Mesenchymal stem cell (in vitro differentiated cells and primary cell): ENCODE results near the gene EMC8.

Source experiments
- DNase-seq: peaks from one replicate; pipeline ENCODE4 v3.0.0-alpha.2; 2013
- H2AFZ ChIP-seq: one replicate; pipeline ENCODE4 v1.6.1; 2013; ENCODE audit warnings: low read depth, mild to moderate bottlenecking, control low read depth, inconsistent platforms, low read length, moderate library complexity
- H2AK5ac ChIP-seq: 2 replicates; pipeline ENCODE4 v1.6.1; 2013; ENCODE audit warnings: low read length, moderate library complexity, mild to moderate bottlenecking, inconsistent platforms; ENCODE audit not compliant: severe bottlenecking
- H2BK120ac ChIP-seq: one replicate; pipeline ENCODE4 v1.6.1; 2013; ENCODE audit warnings: low read depth, mild to moderate bottlenecking, inconsistent platforms, low read length, moderate library complexity
- H2BK12ac ChIP-seq, 2 experiments: one replicate each; pipeline ENCODE4 v1.6.1; 2013; ENCODE audit warnings: inconsistent platforms in 2 of 2, low read length in 2 of 2, mild to moderate bottlenecking in 2 of 2, moderate library complexity in 2 of 2, control low read depth in 1 of 2
- H2BK15ac ChIP-seq: one replicate; pipeline ENCODE4 v1.6.1; 2013; ENCODE audit warnings: mild to moderate bottlenecking, low read depth, inconsistent platforms; ENCODE audit not compliant: poor library complexity, severe bottlenecking
- H2BK5ac ChIP-seq: 2 replicates; pipeline ENCODE4 v1.6.1; 2013; ENCODE audit warnings: low read depth, mild to moderate bottlenecking, low read length, control low read depth, inconsistent platforms; ENCODE audit not compliant: poor library complexity, severe bottlenecking
- H3K14ac ChIP-seq, 2 experiments: one replicate each; pipeline ENCODE4 v1.6.1; 2013; ENCODE audit warnings: inconsistent platforms in 2 of 2, low read length in 2 of 2, control low read depth in 1 of 2, mild to moderate bottlenecking in 1 of 2, moderate library complexity in 1 of 2
- H3K18ac ChIP-seq, 2 experiments: one replicate each; pipeline ENCODE4 v1.6.1; 2013; ENCODE audit warnings: inconsistent platforms in 2 of 2, low read length in 2 of 2, control low read depth in 1 of 2, low read depth in 1 of 2, mild to moderate bottlenecking in 1 of 2
- H3K23ac ChIP-seq, 2 experiments: one replicate each; pipeline ENCODE4 v1.6.1; 2013; ENCODE audit warnings: inconsistent platforms in 2 of 2, low read length in 2 of 2, mild to moderate bottlenecking in 2 of 2, moderate library complexity in 2 of 2, control low read depth in 1 of 2
- H3K27ac ChIP-seq: 2 replicates; pipeline ENCODE4 v1.5.1; 2013; ENCODE audit warnings: mild to moderate bottlenecking, moderate library complexity, low read length, control low read depth, inconsistent platforms; ENCODE audit not compliant: poor library complexity, severe bottlenecking
- H3K27me3 ChIP-seq, 2 experiments: 2 replicates each; pipeline versions ENCODE4 v1.6.1 to v1.7.0; 2013; ENCODE audit warnings: low read length in 2 of 2, mild to moderate bottlenecking in 2 of 2, moderate library complexity in 2 of 2, control low read depth in 1 of 2, inconsistent platforms in 1 of 2; ENCODE audit not compliant: control insufficient read depth in 1 of 2, insufficient read depth in 1 of 2
- H3K36me3 ChIP-seq, 2 experiments: 2 replicates each; pipeline versions ENCODE4 v1.6.1 to v1.7.0; 2013; ENCODE audit warnings: low read length in 2 of 2, control low read depth in 1 of 2, inconsistent platforms in 1 of 2, low read depth in 1 of 2, mild to moderate bottlenecking in 1 of 2; ENCODE audit not compliant: insufficient read depth in 2 of 2, control insufficient read depth in 1 of 2
- H3K4ac ChIP-seq, 2 experiments: one replicate each; pipeline ENCODE4 v1.6.1; 2013; ENCODE audit warnings: inconsistent platforms in 2 of 2, low read length in 2 of 2, mild to moderate bottlenecking in 2 of 2, moderate library complexity in 2 of 2, control low read depth in 1 of 2, low read depth in 1 of 2
- H3K4me1 ChIP-seq: 2 replicates; pipeline ENCODE4 v1.6.1; 2013; ENCODE audit warnings: low read depth, low read length, control low read depth; ENCODE audit not compliant: control insufficient read depth, insufficient read depth
- H3K4me2 ChIP-seq: 2 replicates; pipeline ENCODE4 v1.6.1; 2013; ENCODE audit warnings: low read length, mild to moderate bottlenecking, inconsistent platforms; ENCODE audit not compliant: poor library complexity, severe bottlenecking
- H3K4me3 ChIP-seq, 2 experiments: 2 replicates each; pipeline versions ENCODE4 v1.5.1 to v1.7.0; 2013; ENCODE audit warnings: low read length in 2 of 2, mild to moderate bottlenecking in 2 of 2, control low read depth in 1 of 2, low read depth in 1 of 2; ENCODE audit not compliant: insufficient read depth in 1 of 2
- H3K79me1 ChIP-seq: replicated peaks from 2 replicates; pipeline ENCODE4 v1.6.1; 2013; ENCODE audit warnings: mild to moderate bottlenecking, control low read depth, low read length, inconsistent platforms; ENCODE audit not compliant: poor library complexity, severe bottlenecking
- H3K9ac ChIP-seq: 2 replicates; pipeline ENCODE4 v1.7.0; 2013; ENCODE audit warnings: mild to moderate bottlenecking, low read length, moderate library complexity
- H3K9me3 ChIP-seq: 2 replicates; pipeline ENCODE4 v1.7.0; 2013; ENCODE audit warnings: mild to moderate bottlenecking, low read length; ENCODE audit not compliant: control insufficient read depth
- H4K8ac ChIP-seq: one replicate; pipeline ENCODE4 v1.6.1; 2013; ENCODE audit warnings: inconsistent platforms, mild to moderate bottlenecking, low read length, moderate library complexity
- H4K91ac ChIP-seq: one replicate; pipeline ENCODE4 v1.6.1; 2013; ENCODE audit warnings: mild to moderate bottlenecking, low read length, inconsistent platforms
- WGBS: methylation state at CpG from one replicate; pipeline ENCODE4 v1.1.7; 2013; ENCODE audit warnings: mixed read lengths; 5-methylcytosine and 5-hydroxymethylcytosine counted together

Gene EMC8

DNA sequence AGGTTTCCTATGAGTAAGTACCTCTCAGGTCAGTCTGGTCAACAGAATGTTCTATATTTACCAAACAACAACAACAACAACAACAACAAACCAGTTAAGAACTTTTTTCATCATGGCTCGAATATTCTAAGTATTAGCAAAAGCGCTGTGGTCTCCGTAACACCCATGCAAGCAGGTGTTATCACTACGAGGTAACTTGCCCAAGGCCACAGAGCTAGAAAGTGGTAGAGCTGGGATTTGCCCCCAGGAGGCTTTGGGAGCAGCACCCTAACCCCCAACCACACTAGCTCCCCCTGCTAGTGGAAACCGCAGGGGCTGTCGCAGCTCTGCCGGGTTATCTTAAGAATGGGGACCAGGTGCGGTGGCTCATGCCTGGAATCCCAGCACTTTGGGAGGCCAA lies 24.5 kb downstream of the EMC8 start:
- Histone ChIP-seq H3K4me2 (no peak overlapping the region), H4K91ac (no peak overlapping the region), H2BK15ac (no peak overlapping the region), H3K79me1 (peaks cover 9% of the 10 kb centered on the region), H3K4me3 (no peak overlapping the region), H3K18ac (no peak overlapping the region), H3K27me3 (no peaks in the 10 kb centered on the region), H3K9me3 (no peaks in the 10 kb centered on the region), H3K36me3 (peaks cover 25 to 62% of the 10 kb centered on the region in 2 experiments), H2BK12ac (no peak overlapping the region), H4K8ac (no peak overlapping the region), H2AK5ac (no peak overlapping the region), H3K23ac (no peak overlapping the region), H3K14ac (no peak overlapping the region), H2BK120ac (no peak overlapping the region), H2BK5ac (no peak overlapping the region), H2AFZ (no peak overlapping the region), H3K4ac (no peak overlapping the region), H3K4me1 (no peaks in the 10 kb centered on the region), H3K9ac (no peak overlapping the region), H3K27ac (no peak overlapping the region)
- DNase-seq = no peak
- 97% methylated on average over 8 of the region's 8 CpGs for WGBS

- Histone ChIP-seq H3K27me3 (no peaks in the 10 kb centered on the region), H3K23ac (no peak overlapping the region), H3K4me3 (no peak overlapping the region)
Observed at GRCh38 chr16:85774136-85774535, 25.2 kb downstream of the EMC8 start.

GRCh38 chr16:85773044-85773443 lies 26.3 kb downstream of the EMC8 start:
- Histone ChIP-seq H2BK5ac (no peak overlapping the region), H3K27me3 (no peaks in the 10 kb centered on the region), H3K79me1 (peaks cover 2% of the 10 kb centered on the region), H3K4me1 (peaks cover under 1% of the 10 kb centered on the region), H3K36me3 (peaks cover 12 to 44% of the 10 kb centered on the region in 2 experiments), H2AFZ (no peak overlapping the region), H4K8ac (no peak overlapping the region), H2BK12ac (no peak overlapping the region), H3K9me3 (no peaks in the 10 kb centered on the region), H3K4me3 (no peak overlapping the region), H2AK5ac (no peak overlapping the region), H3K14ac (no peak overlapping the region), H3K27ac (no peak overlapping the region), H3K4me2 (no peak overlapping the region), H4K91ac (no peak overlapping the region), H2BK120ac (no peak overlapping the region), H3K18ac (no peak overlapping the region), H3K4ac (no peak overlapping the region), H2BK15ac (no peak overlapping the region), H3K9ac (no peak overlapping the region), H3K23ac (no peak overlapping the region)
- no peak for DNase-seq
- WGBS = 100% methylated on average over 4 of the region's 6 CpGs

More at GRCh38 chr16:85774136-85774535, 25.2 kb downstream of the EMC8 start:
- no peak overlapping the region for H2BK12ac ChIP-seq
- H3K9me3 ChIP-seq = no peaks in the 10 kb centered on the region
- no peak overlapping the region for H4K8ac ChIP-seq
- no peak overlapping the region for H2BK15ac ChIP-seq
- H4K91ac ChIP-seq = no peak overlapping the region
- no peak overlapping the region for H3K14ac ChIP-seq
- DNase-seq = no peak
- no peak overlapping the region for H2AK5ac ChIP-seq
- 100% methylated on average over 4 of the region's 6 CpGs for WGBS
- peaks cover 20 to 55% of the 10 kb centered on the region in 2 experiments for H3K36me3 ChIP-seq
- H2AFZ ChIP-seq = no peak overlapping the region
- H3K4me1 ChIP-seq = no peaks in the 10 kb centered on the region
- H3K9ac ChIP-seq = no peak overlapping the region
- H3K18ac ChIP-seq = no peak overlapping the region
- no peak overlapping the region for H3K27ac ChIP-seq
- no peak overlapping the region for H2BK120ac ChIP-seq
- H3K4ac ChIP-seq = no peak overlapping the region
- H2BK5ac ChIP-seq = no peak overlapping the region
- peaks cover 6% of the 10 kb centered on the region for H3K79me1 ChIP-seq
- H3K4me2 ChIP-seq = no peak overlapping the region

DNA sequence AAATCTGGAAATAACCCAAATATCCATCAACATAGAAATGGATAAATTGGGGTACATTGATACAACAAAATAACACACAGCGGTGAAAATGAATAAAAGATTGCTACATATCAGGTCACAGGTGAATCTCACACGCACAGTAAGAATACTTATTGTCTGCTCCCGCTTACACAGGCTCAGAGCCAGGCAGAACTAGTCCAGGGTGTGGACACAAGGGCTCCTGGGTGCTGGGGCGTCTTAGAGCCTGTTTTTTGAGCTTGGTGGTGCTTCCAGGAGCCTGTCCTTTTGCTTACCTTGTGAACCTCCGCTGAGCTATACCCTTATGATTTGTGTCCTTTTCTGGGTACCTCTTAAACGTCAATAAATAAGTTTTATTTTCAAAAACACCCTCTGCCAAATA lies 28.6 kb downstream of the EMC8 start:
- no peak for DNase-seq
- H2BK5ac ChIP-seq = no peak overlapping the region
- no peak overlapping the region for H3K27ac ChIP-seq
- no peak overlapping the region for H3K4me2 ChIP-seq
- H3K9ac ChIP-seq = no peak overlapping the region
- no peaks in the 10 kb centered on the region for H3K27me3 ChIP-seq
- H4K91ac ChIP-seq = no peak overlapping the region
- peaks cover 1% of the 10 kb centered on the region for H3K79me1 ChIP-seq
- no peak overlapping the region for H4K8ac ChIP-seq
- no peak overlapping the region for H2AK5ac ChIP-seq
- H3K4me1 ChIP-seq = peaks cover 9% of the 10 kb centered on the region
- no peak overlapping the region for H2BK120ac ChIP-seq
- no peak overlapping the region for H3K18ac ChIP-seq
- no peak overlapping the region for H2BK15ac ChIP-seq
- no peak overlapping the region for H3K23ac ChIP-seq
- 96% methylated on average over 4 of the region's 6 CpGs for WGBS
- H2AFZ ChIP-seq = no peak overlapping the region
- no peak overlapping the region for H2BK12ac ChIP-seq
- H3K36me3 ChIP-seq = peaks cover 10 to 22% of the 10 kb centered on the region in 2 experiments
- H3K4ac ChIP-seq = no peak overlapping the region
- H3K14ac ChIP-seq = no peak overlapping the region
- no peaks in the 10 kb centered on the region for H3K9me3 ChIP-seq
- H3K4me3 ChIP-seq = no peak overlapping the region
